GM12878 (cell line): ENCODE data around the gene SPAG9. TPM values are rescaled to one million over a fixed set of nuclear protein-coding genes. Genes with fewer than 3 reads are reported as not detected.

ENCODE experiments used
- ATAC-seq: fragments of 200-7000 bp; cut with Tn5 transposase; 3 replicates; pipeline ENCODE4 v1.9.1; 2020; ENCODE audit warnings: mild to moderate bottlenecking, moderate library complexity
- BruUV-seq: library from RNA; stranded (reverse); fragments of 400-500 nt; replicated peaks from 2 replicates; lab custom pipeline; 2021; lab: Mats Ljungman, UMichigan
- CTCF ChIA-PET: fragments of 300-600 bp; sonication (Branson Sonifier 250); formaldehyde crosslinking; extraction: SDS; loops from one replicate; lab custom pipeline; 2021; ENCODE audit warnings: inconsistent platforms; lab: Yijun Ruan, JAX
- POLR2A ChIA-PET: fragments of 350-600 bp; formaldehyde crosslinking; extraction: SDS; loops from one replicate; lab custom pipeline; 2021; ENCODE audit warnings: inconsistent platforms; lab: Charles Lee
- RAD21 ChIA-PET: fragments of 300-600 bp; sonication (Branson Sonifier 250); formaldehyde crosslinking; loops from one replicate; lab custom pipeline; 2023; ENCODE audit warnings: antibody characterized with exemption; ENCODE audit not compliant: unreplicated experiment; lab: Charles Lee
- SMC1A ChIA-PET: fragments of 300-600 bp; sonication (Branson Sonifier 250); formaldehyde crosslinking; loops from one replicate; lab custom pipeline; 2023; ENCODE audit not compliant: unreplicated experiment, uncharacterized antibody; lab: Charles Lee
- DNase-seq: peaks from one replicate; pipeline ENCODE4 v3.0.0-alpha.2; 2011; ENCODE audit warnings: low read depth, low spot score
- FAIRE-seq: peaks from 3 replicates; lab custom pipeline; 2011; peaks lifted over from hg19 to GRCh38; lab: Jason Lieb, UNC
- H2AFZ ChIP-seq: 2 replicates; pipeline ENCODE4 v1.6.0; 2011; ENCODE audit warnings: low read depth, low read length, control low read depth; ENCODE audit not compliant: control insufficient read depth
- H3K27ac ChIP-seq: 2 replicates; pipeline ENCODE4 v1.5.1; 2011; ENCODE audit warnings: control low read depth; ENCODE audit not compliant: control insufficient read depth, insufficient read depth
- H3K27me3 ChIP-seq, 2 experiments: replicated peaks in 1 of 2; 2 replicates each; pipeline versions ENCODE4 v1.6.0 to v1.6.1; 2011; ENCODE audit warnings: low read length in 1 of 2; ENCODE audit not compliant: control insufficient read depth in 2 of 2, insufficient read depth in 2 of 2
- H3K36me3 ChIP-seq, 2 experiments: 2 replicates each; pipeline ENCODE4 v1.5.1; 2011; ENCODE audit warnings: low read length in 1 of 2; ENCODE audit not compliant: control insufficient read depth in 2 of 2, insufficient read depth in 2 of 2
- H3K4me1 ChIP-seq: 2 replicates; pipeline ENCODE4 v1.6.1; 2011; ENCODE audit warnings: mild to moderate bottlenecking, low read length, moderate library complexity, mixed read lengths; ENCODE audit not compliant: control insufficient read depth, insufficient read depth
- H3K4me2 ChIP-seq: 2 replicates; pipeline ENCODE4 v1.6.0; 2011; ENCODE audit warnings: control low read depth; ENCODE audit not compliant: control insufficient read depth, insufficient read depth
- H3K4me3 ChIP-seq: fragments of 200-600 bp; sonication (generic); 2 replicates; pipeline ENCODE4 v1.5.1; 2016
- H3K79me2 ChIP-seq: 2 replicates; pipeline ENCODE4 v1.6.0; 2011; ENCODE audit warnings: low read length; ENCODE audit not compliant: control insufficient read depth, insufficient read depth
- H3K9ac ChIP-seq: 2 replicates; pipeline ENCODE4 v1.8.0; 2011; ENCODE audit warnings: low read length, control low read depth, mixed read lengths; ENCODE audit not compliant: control insufficient read depth, insufficient read depth
- H3K9me3 ChIP-seq: replicated peaks from 3 replicates; pipeline ENCODE4 v1.5.1; 2011; ENCODE audit warnings: mild to moderate bottlenecking, low read length; ENCODE audit not compliant: control insufficient read depth, insufficient read depth
- H4K20me1 ChIP-seq: 2 replicates; pipeline ENCODE4 v1.6.0; 2011; ENCODE audit not compliant: control insufficient read depth, insufficient read depth
- BCLAF1 ChIP-seq: fragments of 450-650 bp; IDR thresholded peaks from 2 replicates; pipeline ENCODE4 v1.6.1; 2017; ENCODE audit warnings: antibody characterized with exemption, mild to moderate bottlenecking, moderate library complexity
- HDAC2 ChIP-seq: fragments of 200-600 bp; sonication (generic); IDR thresholded peaks from 2 replicates; pipeline ENCODE4 v1.6.1; 2017
- WGBS: methylation state at CpG from one replicate; pipeline ENCODE4 v1.1.6; 2016; ENCODE audit warnings: low lambda C conversion rate; ENCODE audit not compliant: insufficient replicate concordance, insufficient coverage; ENCODE audit errors: missing lambda C conversion rate; 5-methylcytosine and 5-hydroxymethylcytosine counted together
- in situ Hi-C: fragments of 300-500 bp; cut with MboI; formaldehyde crosslinking; loops from 9 replicates; pipeline ENCODE4 v1.14.3; 2018; ENCODE audit warnings: mixed read lengths
- intact Hi-C: fragments of 100-400 bp; cut with micrococcal nuclease; formaldehyde crosslinking; loops from one replicate; pipeline ENCODE4 v1.14.2; 2022; ENCODE audit not compliant: unreplicated experiment
- polyA plus RNA-seq, 11 experiments: library from polyadenylated mRNA; depleted of rRNA in 4 of 11; unstranded in 6 of 11; stranded (reverse) in 5 of 11; fragments of >200 nt; fragmentation: Nextera tagmentation in 4 of 11; fragmentation: Illumina TruSeq in 1 of 11; extraction: Ambion mirVana in 4 of 11; extraction: Trizol in 1 of 11; gene quantifications; 1 replicate in 1 of 11; 2 replicates in 10 of 11; pipeline versions ENCODE4 v1.2.1 to v1.2.3, GENCODE V29; 2011 to 2016; ENCODE audit warnings: inconsistent platforms in 2 of 11, missing spikeins in 2 of 11, low read depth in 1 of 11
- total RNA-seq, 4 experiments: library from RNA; depleted of rRNA in 3 of 4; stranded (reverse); fragments of >200 nt in 3 of 4; fragmentation: Illumina TruSeq in 1 of 4; extraction: Trizol in 1 of 4; gene quantifications; 2 replicates each; pipeline versions ENCODE4 v1.2.1 to v1.2.3, GENCODE V29; 2013 to 2021

The SPAG9 gene
- total and polyA plus RNA-seq, 10 of the 15 experiments (the other 5 are each of a cell fraction or from before 2014, with no cell fraction given) = 6.6 to 42.0 (median 24.9) TPM

- TF ChIP-seq BCLAF1 = no peak
Measured at GRCh38 chr17:50922107-50922506, 198.6 kb downstream of the SPAG9 start (continued).

- no peak overlapping the region for H2AFZ ChIP-seq
- WGBS = 59% methylated on average over 16 of the region's 16 CpGs
Measured at GRCh38 chr17:50920891-50921586, 199.6 kb downstream of the SPAG9 start.

More at GRCh38 chr17:50920891-50921586, 199.6 kb downstream of the SPAG9 start:
- ChIA-PET SMC1A (no interaction called here), POLR2A (interaction anchor here (0.6 kb wide), 1 partner anchor 279 kb away, joined by 3 read pairs; no protein-coding TSS in a partner anchor), RAD21 (no interaction called here), CTCF (no interaction called here)
- in situ Hi-C loops (no loop called here), intact Hi-C loops (no loop called here)
- no peaks in the 10 kb centered on the region for H4K20me1 ChIP-seq
- H3K79me2 ChIP-seq = no peaks in the 10 kb centered on the region
- H3K4me2 ChIP-seq = no peak overlapping the region
- DNase-seq (no peak), ATAC-seq (no peak), FAIRE-seq (no peak)
- BruUV-seq = no TSS peak
- no peak overlapping the region for H3K27ac ChIP-seq
- H3K9ac ChIP-seq = no peak overlapping the region
- no peak for TF ChIP-seq HDAC2
- H3K4me1 ChIP-seq = peaks cover 20% of the 10 kb centered on the region
- no peak overlapping the region for H3K4me3 ChIP-seq
- H3K9me3 ChIP-seq = no peaks in the 10 kb centered on the region
- no peaks in the 10 kb centered on the region for H3K27me3 ChIP-seq
- no peaks in the 10 kb centered on the region for H3K36me3 ChIP-seq
